Measurements from ENCODE around the gene TPM2.

DNA sequence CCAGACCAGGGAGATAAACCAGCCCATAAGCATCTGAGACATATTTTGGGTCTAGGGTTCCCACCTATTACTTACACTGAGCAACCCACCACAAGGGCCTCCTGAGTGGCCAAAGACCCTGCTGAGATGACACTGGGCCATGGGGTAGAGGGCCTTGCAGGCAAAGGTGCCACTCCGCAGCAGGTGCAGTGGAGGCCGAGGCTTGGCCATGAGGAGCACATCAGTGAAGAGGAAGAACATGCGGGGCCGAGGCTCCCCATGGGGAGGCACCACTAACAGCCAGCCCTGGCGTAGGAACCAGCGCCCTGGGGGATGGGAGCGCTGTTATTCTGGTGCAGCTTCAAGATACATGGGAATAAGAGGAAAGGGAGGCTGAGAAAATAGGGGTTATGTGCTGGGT, 27.3 kb downstream of the TPM2 start:
- TF ChIP-seq, protein P1, sequence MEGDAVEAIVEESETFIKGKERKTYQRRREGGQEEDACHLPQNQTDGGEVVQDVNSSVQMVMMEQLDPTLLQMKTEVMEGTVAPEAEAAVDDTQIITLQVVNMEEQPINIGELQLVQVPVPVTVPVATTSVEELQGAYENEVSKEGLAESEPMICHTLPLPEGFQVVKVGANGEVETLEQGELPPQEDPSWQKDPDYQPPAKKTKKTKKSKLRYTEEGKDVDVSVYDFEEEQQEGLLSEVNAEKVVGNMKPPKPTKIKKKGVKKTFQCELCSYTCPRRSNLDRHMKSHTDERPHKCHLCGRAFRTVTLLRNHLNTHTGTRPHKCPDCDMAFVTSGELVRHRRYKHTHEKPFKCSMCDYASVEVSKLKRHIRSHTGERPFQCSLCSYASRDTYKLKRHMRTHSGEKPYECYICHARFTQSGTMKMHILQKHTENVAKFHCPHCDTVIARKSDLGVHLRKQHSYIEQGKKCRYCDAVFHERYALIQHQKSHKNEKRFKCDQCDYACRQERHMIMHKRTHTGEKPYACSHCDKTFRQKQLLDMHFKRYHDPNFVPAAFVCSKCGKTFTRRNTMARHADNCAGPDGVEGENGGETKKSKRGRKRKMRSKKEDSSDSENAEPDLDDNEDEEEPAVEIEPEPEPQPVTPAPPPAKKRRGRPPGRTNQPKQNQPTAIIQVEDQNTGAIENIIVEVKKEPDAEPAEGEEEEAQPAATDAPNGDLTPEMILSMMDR (IDR thresholded peaks at IDR 0.05) = no peak
- TF ChIP-seq POLR2A (IDR thresholded peaks at IDR 0.05) (no peak), POLR2AphosphoS5 (IDR thresholded peaks at IDR 0.05; ENCODE audit: insufficient read depth in 1 of 2, low read depth in 1 of 2) (no peak)
